Measurements from ENCODE around the gene CTNND1.

DNA sequence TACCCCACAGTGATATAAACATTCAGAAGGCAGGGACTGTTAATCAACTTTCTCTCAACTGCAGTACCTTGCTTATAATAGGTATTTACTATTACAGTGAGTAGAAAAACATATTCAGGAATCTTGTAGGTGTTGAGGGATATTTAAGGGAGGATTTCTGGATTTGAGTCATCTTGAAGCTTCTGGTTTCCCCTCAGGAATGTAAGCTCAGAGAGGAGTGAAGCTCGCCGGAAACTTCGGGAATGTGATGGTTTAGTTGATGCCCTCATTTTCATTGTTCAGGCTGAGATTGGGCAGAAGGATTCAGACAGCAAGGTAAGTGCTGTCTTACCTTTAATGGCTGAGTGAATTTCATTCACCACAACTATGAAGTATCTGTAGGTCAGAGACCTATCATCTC is 42.9 kb downstream of the CTNND1 start:
- TF ChIP-seq, protein P1, sequence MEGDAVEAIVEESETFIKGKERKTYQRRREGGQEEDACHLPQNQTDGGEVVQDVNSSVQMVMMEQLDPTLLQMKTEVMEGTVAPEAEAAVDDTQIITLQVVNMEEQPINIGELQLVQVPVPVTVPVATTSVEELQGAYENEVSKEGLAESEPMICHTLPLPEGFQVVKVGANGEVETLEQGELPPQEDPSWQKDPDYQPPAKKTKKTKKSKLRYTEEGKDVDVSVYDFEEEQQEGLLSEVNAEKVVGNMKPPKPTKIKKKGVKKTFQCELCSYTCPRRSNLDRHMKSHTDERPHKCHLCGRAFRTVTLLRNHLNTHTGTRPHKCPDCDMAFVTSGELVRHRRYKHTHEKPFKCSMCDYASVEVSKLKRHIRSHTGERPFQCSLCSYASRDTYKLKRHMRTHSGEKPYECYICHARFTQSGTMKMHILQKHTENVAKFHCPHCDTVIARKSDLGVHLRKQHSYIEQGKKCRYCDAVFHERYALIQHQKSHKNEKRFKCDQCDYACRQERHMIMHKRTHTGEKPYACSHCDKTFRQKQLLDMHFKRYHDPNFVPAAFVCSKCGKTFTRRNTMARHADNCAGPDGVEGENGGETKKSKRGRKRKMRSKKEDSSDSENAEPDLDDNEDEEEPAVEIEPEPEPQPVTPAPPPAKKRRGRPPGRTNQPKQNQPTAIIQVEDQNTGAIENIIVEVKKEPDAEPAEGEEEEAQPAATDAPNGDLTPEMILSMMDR (IDR thresholded peaks at IDR 0.05): no peak
- TF ChIP-seq EP300 (IDR thresholded peaks at IDR 0.05): no peak
- TF ChIP-seq POLR2AphosphoS5 (IDR thresholded peaks at IDR 0.05): no peak

Data from gastroesophageal sphincter (tissue), 3 donors.